Measurements from ENCODE around the gene GNB4.

Gene GNB4

DNA sequence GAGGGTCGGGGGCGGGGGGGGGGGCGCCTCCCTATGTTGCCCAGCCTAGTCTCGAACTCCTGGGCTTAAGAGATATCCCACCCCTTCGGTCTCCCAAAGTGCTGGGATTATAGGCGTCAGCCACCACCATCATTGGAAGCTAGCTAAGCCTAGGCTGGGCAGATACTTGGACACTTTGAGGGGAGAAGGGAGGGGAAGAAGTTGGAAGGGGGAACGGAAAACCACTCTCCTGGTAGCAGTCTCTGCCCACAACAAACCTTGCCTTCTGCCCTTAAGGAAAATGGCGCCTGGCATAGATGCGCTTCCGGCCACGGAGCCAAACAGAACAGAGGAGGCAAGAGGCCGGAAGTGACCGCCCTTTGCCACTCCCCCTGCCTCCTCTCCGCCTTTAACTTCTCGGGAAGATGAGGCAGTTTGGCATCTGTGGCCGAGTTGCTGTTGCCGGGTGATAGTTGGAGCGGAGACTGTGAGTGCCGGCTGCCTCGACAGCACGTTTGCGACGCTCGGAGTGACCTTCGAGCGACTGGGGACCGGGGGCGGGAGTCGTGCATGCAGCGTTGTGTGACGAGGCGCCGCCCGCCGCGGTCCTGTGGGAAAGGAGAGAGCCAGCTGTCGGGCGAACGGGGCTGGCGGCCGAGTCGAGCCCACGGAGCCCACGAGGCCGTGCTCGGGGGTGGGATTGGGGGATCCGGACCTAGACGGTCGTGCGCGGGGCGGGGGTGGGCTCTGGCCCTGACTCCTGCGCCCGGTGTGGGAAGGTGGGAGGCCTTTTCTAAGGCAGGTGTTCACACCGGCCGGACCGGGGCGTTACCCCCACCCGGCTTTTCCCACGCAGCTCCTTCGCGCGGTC lies 103.7 kb downstream of the GNB4 start, which contains the start of gene MFN1:
TSS of gene MFN1 (plus strand) at position 365 of the 850 bp plus-strand sequence. CDS start 1,143 bp downstream, outside the sequence.
- DNase-seq = peak; percentile 69

All from SIG-M5 (cell line).